GM21515 (cell line): ENCODE data around the gene LAMA5.

Experiments used
- ATAC-seq: cut with Tn5 transposase; IDR thresholded peaks from one replicate; pipeline ENCODE4 v1.9.1; 2021; ENCODE audit not compliant: unreplicated experiment

The LAMA5 gene

GRCh38 chr20:62367136-62367632 is at the start of gene LAMA5:
TSS of gene LAMA5 (minus strand) at chr20:62367312. CDS start at chr20:62367245, 67 bp downstream.
- ATAC-seq: no peak

- ATAC-seq: no peak
These were observed 48.4 kb upstream of the LAMA5 start for GRCh38 chr20:62415354-62416111.

GRCh38 chr20:62413896-62414481 is 46.9 kb upstream of the LAMA5 start:
- ATAC-seq: no peak

- no peak for ATAC-seq
These were observed 46.0 kb upstream of the LAMA5 start for GRCh38 chr20:62413025-62413570.

- ATAC-seq: no peak
These were observed 45.3 kb upstream of the LAMA5 start for GRCh38 chr20:62412194-62413024.

GRCh38 chr20:62411479-62412193 is 44.5 kb upstream of the LAMA5 start:
- no peak for ATAC-seq

- no peak for ATAC-seq
These were observed 43.8 kb upstream of the LAMA5 start for GRCh38 chr20:62410746-62411478.

GRCh38 chr20:62409931-62410745 is 43.0 kb upstream of the LAMA5 start:
- no peak for ATAC-seq

- no peak for ATAC-seq
These were observed 42.2 kb upstream of the LAMA5 start for GRCh38 chr20:62409086-62409853.

GRCh38 chr20:62408640-62409039 is 41.5 kb upstream of the LAMA5 start:
- no peak for ATAC-seq

GRCh38 chr20:62408055-62408454 is 40.9 kb upstream of the LAMA5 start:
- ATAC-seq: no peak

- ATAC-seq: peak; percentile 75
These were observed 40.3 kb upstream of the LAMA5 start, which contains the start of gene CABLES2 for GRCh38 chr20:62407221-62407992. TSS of gene CABLES2 (minus strand) at chr20:62407285. CDS start at chr20:62407276, 9 bp downstream.

GRCh38 chr20:62406635-62407176 is 39.6 kb upstream of the LAMA5 start:
- ATAC-seq: peak; percentile 2

- ATAC-seq: no peak
These were observed 38.9 kb upstream of the LAMA5 start for GRCh38 chr20:62405981-62406513.

GRCh38 chr20:62405108-62405980 is 38.2 kb upstream of the LAMA5 start:
- ATAC-seq: no peak

- no peak for ATAC-seq
These were observed 37.6 kb upstream of the LAMA5 start for GRCh38 chr20:62404761-62405107.
